ENCODE measurements around the gene ESR2. TPM values are rescaled to one million over a fixed set of nuclear protein-coding genes. Genes with fewer than 3 reads are reported as not detected.

ESR2 gene
- total and polyA plus RNA-seq, 2 of the 8 experiments (the other 6 are each of a cell fraction or from before 2014, with no cell fraction given) = 0.19 to 0.23 TPM

GRCh38 chr14:64293976-64294671 lies at the start of gene ESR2 (continued):
- TF ChIP-seq KDM4A (IDR thresholded peaks at IDR 0.05; ENCODE audit: low read depth, low read length, severe bottlenecking) = peak; percentile 86
- TF ChIP-seq JUND (IDR thresholded peaks at IDR 0.05; ENCODE audit: low read length) = no peak
- no peak for TF ChIP-seq RFX5 (IDR thresholded peaks at IDR 0.05; ENCODE audit: borderline replicate concordance, low read depth, low read length)
- no peak for TF ChIP-seq RXRA (IDR thresholded peaks at IDR 0.05; ENCODE audit: insufficient read depth, low read depth, low read length)
- TF ChIP-seq RAD21 (IDR thresholded peaks at IDR 0.05 in 1 of 2, conservative IDR thresholded peaks at IDR 0.05 in 1 of 2; ENCODE audit: low read depth in 2 of 2, low read length in 2 of 2) = peak in 1 of 2 experiments; percentile 32; a peak in 3 of 4 replicates
- TF ChIP-seq, protein P1, sequence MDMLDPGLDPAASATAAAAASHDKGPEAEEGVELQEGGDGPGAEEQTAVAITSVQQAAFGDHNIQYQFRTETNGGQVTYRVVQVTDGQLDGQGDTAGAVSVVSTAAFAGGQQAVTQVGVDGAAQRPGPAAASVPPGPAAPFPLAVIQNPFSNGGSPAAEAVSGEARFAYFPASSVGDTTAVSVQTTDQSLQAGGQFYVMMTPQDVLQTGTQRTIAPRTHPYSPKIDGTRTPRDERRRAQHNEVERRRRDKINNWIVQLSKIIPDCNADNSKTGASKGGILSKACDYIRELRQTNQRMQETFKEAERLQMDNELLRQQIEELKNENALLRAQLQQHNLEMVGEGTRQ (IDR thresholded peaks at IDR 0.05; ENCODE audit: low read length) = peak; percentile 54; the same call in 1 of the 2 replicates
- peak; percentile 84 for TF ChIP-seq E2F6 (IDR thresholded peaks at IDR 0.05)
- TF ChIP-seq KDM1A (IDR thresholded peaks at IDR 0.05; ENCODE audit: borderline replicate concordance, low read length) = no peak
- TF ChIP-seq TBP (IDR thresholded peaks at IDR 0.05; ENCODE audit: low read depth, low read length) = no peak
- TF ChIP-seq RBBP5 (IDR thresholded peaks at IDR 0.05; ENCODE audit: borderline replicate concordance, low read depth, low read length) = 0 out of 2 replicates have a peak, but pooled peaks have one; percentile 70
- no peak for TF ChIP-seq SIX5 (IDR thresholded peaks at IDR 0.05; ENCODE audit: low read depth, low read length)
- TF ChIP-seq, protein P2, sequence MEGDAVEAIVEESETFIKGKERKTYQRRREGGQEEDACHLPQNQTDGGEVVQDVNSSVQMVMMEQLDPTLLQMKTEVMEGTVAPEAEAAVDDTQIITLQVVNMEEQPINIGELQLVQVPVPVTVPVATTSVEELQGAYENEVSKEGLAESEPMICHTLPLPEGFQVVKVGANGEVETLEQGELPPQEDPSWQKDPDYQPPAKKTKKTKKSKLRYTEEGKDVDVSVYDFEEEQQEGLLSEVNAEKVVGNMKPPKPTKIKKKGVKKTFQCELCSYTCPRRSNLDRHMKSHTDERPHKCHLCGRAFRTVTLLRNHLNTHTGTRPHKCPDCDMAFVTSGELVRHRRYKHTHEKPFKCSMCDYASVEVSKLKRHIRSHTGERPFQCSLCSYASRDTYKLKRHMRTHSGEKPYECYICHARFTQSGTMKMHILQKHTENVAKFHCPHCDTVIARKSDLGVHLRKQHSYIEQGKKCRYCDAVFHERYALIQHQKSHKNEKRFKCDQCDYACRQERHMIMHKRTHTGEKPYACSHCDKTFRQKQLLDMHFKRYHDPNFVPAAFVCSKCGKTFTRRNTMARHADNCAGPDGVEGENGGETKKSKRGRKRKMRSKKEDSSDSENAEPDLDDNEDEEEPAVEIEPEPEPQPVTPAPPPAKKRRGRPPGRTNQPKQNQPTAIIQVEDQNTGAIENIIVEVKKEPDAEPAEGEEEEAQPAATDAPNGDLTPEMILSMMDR (IDR thresholded peaks at IDR 0.05; ENCODE audit: control extremely low read depth in 1 of 3, insufficient read depth in 1 of 3, low read depth in 1 of 3, low read length in 3 of 3) = peak in 1 of 3 experiments; percentile 2; a peak in 2 of 4 replicates
- TF ChIP-seq MAX (IDR thresholded peaks at IDR 0.05) = peak; percentile 83
- TF ChIP-seq ASH2L (IDR thresholded peaks at IDR 0.05; ENCODE audit: low read length) = peak; percentile 42
- TF ChIP-seq GTF2F1 (IDR thresholded peaks at IDR 0.05; ENCODE audit: borderline replicate concordance, low read depth, low read length) = no peak
- TF ChIP-seq NRF1 (IDR thresholded peaks at IDR 0.05; ENCODE audit: low read depth, low read length) = no peak
- no peak for TF ChIP-seq TAF1 (IDR thresholded peaks at IDR 0.05; ENCODE audit: low read depth, low read length)
- TF ChIP-seq EZH2 (IDR thresholded peaks at IDR 0.05; ENCODE audit: low read depth, low read length, severe bottlenecking) = peak; percentile 51
